Measurements from ENCODE around the gene UBA7.

UBA7 gene

DNA sequence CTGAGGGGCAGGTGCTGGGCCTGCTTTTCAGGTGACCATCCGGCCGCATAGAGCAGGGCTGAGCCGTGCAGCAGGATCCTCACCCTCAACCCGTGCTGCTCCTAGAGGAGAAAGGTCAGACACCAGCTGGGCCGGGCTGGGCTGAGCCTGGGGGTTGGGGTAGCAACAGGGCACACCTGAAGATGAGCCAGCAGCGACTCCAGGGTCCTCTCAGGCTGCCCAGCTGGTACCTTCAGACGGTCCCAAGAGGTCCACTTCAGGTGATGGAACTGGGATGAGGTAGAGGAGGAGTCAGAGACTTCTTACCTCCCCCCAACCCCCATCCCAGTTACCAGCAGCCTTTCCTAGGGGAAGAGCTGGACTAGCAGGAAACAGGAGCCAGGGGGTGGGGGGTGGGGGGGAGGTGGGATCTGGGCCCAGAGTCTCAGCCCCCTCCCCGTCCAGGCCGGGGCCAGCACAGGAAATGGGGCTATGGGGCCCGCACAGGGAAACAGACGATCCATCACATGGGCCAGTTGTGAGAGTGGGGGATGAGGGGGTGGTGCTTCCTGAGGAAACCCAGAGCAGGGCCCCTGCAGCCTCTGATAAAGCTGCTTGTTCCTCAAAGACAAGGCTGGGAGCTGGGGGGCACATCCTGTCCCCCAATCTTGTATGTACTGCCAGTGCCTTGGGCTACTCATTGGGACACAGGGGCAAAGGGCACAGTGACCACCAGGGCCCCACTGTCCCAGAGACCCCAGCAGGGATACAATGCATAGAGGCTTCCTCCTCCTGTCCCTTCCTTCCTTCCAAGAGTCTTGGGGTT lies 7.7 kb downstream of the UBA7 start:
- no peak for DNase-seq (ENCODE audit: low read depth)

DNA sequence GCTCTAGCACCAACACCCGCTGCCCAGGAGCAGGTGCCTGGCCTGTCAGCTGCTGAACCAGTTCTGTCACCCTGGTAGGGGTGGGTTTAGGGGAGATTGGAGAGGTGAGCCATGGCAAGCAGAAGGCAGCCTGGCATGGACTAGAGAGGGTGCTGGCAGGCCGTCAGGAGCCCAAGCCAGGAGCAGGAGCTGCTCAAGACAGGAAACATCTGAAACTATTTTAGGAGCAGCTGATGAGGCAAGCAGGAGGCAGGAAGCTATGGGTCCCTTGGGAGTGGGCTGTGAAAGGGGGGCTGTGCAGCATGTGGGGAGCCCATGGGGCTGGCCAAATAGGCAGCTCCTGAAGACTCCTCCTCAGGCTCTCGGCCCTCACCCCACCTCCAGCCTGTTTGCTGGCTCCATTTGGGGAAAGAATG lies 8.4 kb downstream of the UBA7 start:
- DNase-seq (ENCODE audit: low read depth): peak; percentile 88

DNA sequence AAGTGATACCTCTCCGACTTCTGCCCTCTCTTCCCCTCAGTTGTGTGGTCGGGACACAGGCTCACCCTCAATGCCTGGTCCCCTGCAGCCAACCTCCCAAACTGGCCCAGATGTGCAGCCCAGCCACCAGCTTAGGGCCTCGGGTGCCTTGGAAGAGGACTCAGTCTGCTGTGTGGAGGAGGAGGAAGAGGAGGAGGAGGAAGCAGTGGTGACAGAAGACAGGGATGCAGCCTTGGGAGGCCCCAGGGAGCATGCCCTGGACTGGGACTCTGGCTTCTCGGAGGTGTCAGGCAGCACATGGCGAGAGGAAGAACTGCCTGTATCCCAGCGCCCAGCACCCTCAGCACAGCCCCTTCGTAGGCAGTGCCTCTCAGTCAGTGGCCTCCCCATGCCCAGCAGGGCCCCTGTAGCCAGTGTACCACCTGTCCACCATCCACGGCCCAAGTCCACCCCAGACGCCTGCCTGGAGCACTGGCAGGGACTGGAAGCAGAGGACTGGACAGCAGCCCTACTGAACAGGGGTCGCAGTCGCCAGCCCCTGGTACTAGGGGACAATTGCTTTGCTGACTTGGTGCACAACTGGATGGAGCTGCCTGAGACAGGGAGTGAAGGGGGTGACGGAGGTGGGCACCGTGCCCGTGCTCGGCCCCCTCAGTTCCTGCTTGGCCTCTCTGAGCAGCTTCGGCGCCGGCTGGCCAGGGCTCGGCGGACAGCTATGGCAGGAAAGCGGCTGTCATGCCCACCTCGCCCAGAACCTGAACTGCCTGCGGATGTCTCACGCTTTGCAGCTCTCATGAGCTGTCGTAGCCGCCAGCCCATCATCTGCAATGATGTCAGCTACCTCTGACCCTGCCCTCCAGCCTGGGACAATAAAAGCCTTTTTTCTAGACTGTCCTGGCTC lies 9.4 kb downstream of the UBA7 start:
- DNase-seq (ENCODE audit: low read depth): no peak

DNA sequence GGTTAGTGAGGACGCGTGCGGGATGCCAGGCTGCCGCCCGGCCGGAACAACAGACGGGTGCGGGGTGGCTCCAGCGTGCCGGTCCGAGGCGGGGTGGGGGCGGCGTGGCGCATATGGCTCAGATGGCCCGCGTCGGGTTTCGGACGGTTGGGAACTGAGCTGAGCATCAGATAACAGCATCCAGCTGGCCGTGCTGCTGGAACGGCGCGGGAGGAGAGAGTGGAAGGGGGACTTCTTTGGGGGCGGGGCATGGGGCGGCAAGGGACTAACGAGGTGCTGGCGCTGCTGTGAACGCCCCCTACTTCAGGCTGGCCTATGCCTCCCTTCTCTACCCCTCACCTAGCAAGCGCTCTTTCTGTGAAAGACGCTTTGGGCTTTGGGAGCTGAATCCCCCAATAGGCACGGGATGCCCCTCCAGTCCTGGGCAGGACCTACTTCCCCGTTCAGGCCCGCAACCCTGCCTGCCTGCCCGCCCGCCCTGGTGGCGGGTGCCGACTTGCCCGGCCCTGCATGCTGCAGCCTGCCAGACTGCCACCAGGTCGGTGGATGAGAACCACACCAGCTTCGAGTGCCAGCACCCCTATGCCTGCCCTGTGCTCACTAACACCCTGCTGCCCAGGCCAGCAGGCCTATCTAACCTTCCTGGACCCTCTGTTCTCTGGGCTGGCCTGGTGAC lies 10.2 kb downstream of the UBA7 start:
- DNase-seq (ENCODE audit: low read depth): no peak

DNA sequence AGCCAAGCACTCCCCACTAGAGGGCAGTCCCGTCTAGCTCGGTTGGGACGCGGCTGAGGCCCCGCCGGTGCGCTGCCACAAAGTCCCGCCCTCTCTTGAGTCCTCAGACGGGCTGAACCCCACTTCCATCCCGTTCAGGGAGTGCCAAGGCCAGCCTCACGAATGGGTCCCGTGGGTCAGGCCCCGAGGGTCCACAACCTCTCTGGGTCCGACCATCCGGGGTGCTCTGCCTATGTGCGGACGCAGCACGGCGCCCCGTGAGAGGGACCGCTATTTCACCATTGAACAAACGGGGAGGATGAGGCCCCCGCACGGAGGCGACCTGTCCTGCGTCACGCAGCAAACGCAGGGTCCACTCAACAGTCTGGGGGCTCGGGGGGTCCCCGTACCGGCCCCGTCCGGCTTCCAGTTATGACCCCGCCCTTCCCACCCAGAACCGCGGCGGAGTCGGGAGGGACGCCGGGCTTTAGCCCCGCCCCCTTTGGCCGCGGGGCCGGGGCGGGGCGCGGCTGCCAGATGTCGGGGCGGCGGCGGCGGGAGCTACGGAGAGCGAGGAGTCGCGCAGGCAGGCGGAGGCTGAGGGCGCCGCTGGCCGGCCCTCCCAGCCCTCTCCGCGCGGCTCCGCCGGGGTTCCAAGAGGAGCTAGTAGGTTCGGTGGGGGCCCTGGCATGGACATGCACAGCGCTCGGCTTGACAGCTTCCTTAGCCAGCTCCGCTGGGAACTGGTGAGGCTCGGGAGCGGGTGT lies 10.9 kb downstream of the UBA7 start, which contains the start of gene INKA1:
Gene INKA1 (plus strand): TSS at position 543 of the 746 bp plus-strand sequence. CDS start 132 bp downstream, at position 675.
- peak; percentile 58 for DNase-seq (ENCODE audit: low read depth)

DNA sequence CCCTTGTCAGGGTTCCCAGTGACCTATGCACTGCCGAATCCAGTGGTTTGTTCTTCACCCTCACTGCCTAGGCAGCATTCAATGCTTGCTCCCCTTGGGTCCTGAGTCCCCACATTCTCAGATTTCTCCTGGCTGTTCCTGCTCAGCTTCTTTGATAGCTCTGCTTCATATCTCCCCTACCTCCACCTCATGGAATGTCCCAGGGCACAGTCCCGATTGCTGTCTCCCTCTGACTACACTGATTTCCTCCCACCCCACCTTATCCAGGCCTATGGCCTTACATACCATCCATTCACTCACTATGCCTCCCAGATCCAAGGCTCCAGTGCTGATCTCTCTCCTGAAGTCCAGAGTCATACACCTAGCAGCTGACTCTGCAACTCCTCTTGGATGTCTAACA lies 12.6 kb downstream of the UBA7 start:
- DNase-seq (ENCODE audit: low read depth): no peak

DNA sequence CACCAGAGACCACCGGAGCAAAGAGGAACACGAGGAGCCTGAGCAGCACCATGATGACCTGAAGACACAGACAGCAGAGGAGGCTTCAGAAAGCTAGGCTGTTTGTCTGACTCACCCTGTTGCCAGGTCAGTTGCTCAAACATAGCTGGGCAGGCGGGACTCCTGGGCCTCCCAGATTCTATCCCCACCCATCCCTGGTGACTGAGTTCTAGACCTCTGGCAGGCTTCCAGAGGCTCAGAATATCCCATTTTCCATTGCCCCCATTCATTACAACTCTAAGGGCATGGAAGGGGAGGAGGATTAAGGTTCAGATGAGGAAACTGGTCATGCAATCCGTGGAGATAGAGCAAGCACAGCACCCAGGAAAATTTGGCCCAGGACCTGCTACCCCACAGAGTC lies 14.0 kb downstream of the UBA7 start, which contains the start of gene CDHR4:
Gene CDHR4 (minus strand): TSS at position 113 of the 400 bp plus-strand sequence. CDS start 61 bp downstream, at position 52.
- DNase-seq (ENCODE audit: low read depth): peak; percentile 78

DNA sequence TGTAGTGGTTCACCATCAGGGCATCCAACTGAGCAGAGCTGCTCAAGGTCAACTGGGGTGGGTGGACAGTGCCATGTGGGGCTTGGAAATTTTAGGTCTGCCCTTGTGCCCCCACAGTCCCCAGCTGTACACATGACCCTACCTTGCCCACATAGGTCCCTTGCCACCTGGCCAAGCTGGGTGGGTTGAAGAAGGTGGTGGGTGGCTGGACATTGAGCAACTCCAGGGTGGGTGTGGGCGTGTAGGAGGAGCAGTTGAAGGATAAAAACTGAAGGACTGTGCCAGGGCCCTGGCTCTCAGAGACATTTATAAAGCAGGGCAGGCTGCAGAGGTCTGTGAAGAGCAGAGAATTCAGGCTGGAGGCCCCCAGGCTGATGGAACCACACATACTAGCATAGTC lies 14.6 kb downstream of the UBA7 start:
- DNase-seq (ENCODE audit: low read depth): no peak

DNA sequence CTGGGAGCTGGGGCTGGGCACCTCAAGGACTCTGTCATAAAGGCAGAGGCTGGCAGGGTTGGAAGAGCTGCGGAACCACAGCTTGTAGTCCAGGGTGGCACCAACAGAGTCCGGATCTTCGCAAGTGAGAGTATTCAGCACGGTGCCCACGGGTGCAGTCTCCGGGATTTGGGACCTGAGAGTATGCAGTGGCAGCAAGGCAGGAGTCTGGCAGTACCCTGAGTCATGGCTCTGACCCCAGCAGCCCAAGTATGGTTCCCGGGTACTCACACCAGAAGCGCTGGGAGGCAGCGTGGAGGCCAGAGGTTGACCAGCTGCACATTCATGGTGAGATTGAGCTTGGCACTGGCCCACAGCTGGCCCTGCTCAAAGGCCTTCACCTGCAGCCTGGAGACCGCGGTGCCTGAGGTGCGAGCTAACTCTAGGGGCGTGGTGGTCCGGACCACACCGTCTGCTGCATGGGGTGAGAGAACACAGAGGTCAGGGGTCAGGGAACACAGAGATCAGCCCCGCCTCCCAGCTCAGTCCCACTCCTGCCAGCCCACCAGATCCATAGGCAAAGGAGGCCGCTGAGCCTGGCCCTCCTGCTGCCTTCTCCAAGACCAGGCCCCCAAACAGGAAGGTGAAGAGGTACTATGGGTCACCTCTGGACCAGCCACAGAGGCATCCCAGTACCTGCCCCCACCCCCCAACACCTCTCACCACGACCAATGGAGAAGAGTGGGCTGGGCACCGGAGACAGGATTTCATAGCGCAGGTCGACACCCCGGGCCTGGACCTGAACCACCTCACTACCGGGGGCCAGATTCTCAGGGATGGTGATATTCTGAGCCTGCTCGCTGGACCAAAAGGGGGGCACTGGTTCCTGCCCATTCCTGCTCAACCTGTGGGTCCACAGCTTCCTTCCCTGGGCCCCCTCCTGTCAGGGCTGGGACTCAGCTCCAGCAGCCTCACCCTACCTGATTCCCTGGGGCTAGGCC lies 18.5 kb downstream of the UBA7 start:
- DNase-seq (ENCODE audit: low read depth): no peak

DNA sequence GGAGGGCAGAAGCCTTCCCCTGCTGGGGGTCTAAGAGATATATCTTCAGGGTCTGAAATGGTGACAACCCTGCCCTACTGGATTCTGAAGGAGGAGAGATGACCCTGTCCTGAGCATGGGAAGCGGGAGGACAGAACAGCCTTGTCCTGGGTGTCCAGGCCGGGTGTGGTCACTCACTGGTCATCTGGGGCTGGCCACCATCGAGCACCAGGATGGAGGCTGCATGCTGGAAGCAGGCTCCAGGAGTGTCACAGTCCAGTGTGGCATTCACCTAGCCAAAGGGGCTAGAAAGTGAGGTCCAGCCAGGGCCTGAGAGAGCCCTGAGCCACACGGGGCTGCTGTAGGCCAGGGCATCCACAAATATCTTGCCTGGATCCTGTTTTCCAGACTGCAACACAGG lies 19.3 kb downstream of the UBA7 start:
- DNase-seq (ENCODE audit: low read depth): no peak

DNA sequence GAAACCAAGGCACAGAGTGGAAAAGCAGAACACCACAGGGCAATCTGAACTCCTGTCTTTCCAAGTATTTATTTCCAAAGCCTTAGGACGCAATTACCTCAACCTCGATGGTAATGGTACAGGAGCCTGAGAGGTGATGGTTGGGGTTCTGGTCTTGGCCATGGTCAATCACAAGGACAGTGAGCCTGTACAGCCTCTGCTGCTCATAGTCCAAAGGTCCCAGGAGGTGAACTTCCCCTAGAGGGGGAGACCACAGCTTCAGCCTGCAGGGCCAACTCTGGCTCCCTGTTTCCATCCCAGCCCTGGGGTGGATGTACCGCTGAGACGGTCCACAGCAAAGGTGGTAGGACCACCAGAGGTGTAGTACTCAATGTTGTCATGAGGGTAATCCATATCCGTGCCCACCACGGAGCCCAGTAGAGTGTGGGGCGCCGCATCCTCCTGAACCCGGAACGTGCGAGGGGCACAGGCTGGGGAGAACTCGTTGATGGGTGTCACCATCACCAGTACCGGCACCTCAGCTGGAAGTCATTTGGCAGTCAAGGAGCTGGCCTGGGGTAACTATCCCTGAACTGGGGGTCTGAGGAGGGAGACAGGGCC lies 20.2 kb downstream of the UBA7 start:
- DNase-seq (ENCODE audit: low read depth): no peak

DNA sequence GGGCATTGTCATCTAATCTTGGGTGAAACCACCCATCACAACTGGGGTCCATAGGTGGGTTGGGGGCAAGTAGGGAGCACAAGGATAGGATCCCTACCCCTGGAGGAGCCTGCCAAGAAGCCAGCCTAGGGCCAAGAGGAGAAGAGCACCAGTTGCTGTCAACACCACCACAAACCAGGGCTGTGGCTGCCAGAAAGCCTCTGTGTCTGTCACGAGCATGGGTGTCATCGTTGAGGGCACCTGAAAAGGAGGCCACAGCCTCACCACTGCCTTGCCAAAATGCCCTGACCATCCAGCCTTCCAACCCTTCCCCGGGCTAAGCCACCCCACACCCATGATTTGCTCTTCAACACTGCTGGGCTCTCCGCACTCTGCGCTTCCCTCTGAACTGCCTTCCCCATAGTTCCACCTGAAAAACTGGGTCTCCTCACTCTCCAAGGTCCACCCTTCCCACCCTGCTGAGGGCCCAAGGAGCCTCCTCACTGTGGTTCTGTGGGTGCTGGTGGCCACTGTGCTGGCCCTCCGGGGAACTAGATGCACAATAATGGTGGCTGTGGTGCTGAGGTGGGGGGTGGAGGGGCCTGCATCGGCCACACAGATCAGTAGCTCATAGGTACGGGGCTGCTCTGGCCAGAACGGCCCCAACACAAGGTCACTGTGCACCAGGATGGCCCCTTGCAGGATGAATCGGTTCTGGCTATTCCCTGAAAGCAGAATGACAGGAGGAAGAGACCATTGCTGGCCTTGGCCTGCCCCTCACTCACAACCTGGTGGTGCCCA lies 21.2 kb downstream of the UBA7 start:
- DNase-seq (ENCODE audit: low read depth): no peak

DNA sequence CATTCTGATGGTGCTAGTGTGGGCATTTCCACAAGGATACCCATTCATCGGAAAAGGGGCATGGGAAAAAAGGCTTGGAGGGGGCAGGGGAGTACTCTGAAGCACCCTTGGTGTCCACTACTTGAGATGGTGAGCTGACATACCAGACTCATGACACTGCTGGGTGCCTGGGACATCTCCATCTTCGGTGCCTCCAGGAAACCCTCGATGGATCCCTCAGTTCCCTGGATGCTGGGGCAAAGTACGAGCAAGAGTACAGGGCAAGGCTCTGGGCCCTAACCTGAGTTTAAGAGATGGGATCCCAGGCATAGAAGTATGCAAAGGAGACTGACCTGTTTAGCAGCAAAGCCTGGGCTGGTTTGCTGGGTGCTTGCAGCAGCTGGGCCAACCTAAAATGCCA lies 22.2 kb downstream of the UBA7 start:
- no peak for DNase-seq (ENCODE audit: low read depth)

DNA sequence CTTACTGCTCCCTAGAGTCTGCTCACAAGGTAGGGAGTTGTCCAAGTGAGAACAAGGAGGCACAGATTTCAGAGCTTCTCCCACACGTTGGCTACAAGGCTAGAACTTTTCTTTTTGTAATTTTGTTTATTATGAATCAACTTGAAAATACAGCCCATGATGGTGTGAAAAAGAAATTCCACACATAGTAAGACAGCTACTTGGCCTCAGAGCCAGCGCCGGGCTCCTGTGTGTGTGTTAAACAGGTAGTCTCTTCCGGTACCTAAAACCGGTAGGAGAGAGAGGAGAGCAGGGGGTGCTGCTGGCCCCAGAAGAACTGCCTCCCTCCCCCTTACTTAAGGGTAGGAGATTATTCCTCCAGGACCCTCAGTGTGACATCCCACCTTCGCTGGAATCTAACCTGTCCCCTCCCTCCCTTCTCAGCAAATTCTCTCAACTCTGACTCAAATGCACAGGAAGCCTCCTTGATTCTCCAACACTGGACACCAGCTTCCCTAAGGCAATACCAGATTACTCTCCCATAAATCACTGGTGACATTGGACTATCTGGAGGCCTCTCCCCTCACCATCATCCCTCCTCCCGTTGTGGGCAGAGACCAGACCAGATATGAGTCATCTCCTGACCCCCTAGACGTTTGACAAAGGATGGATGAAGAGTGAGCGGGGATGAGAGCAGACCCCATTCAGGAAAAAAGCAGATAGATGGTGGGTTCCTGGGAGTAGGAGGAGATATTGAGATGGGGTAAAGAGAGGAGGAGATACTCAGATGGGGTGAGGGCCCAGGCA lies 22.9 kb downstream of the UBA7 start:
- no peak for DNase-seq (ENCODE audit: low read depth)

DNA sequence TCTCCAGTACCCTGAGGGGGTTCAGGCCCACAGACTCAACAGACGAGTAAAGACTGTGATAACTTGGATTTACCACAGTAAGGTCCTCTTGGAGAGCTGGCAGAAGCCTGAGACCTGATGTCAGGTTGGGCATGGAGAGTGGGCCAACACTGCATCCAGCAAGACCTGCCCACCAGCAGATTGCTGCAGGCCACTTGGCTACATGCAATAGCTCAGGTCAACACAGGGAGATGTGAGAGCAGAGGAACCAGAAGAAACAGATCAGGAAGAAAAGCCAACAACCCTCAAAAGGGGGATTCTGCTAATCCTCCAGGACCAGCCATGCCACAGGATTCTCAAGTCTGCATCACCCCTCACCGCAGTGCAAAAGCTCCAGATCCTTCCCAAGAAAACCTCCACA lies 25.7 kb downstream of the UBA7 start:
- DNase-seq (ENCODE audit: low read depth): no peak

DNA sequence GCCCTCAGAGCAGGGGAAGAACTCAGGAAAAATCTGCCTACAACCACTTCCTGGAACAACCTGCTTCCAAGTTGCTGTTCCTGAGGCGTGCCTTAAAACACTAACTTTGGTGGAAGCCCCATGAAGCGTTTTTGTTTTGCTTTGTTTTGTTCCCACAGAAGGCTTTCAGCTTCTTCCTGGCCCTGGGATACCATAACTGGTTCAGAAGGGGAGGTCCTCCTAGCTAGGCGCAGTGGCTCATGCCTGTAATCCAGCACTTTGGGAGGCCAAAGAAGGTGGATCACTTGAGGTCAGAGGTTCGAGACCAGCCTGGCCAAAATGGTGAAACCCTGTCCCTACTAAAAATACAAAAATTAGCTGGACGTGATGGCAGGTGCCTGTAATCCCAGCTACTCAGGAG lies 26.2 kb downstream of the UBA7 start:
- no peak for DNase-seq (ENCODE audit: low read depth)

DNA sequence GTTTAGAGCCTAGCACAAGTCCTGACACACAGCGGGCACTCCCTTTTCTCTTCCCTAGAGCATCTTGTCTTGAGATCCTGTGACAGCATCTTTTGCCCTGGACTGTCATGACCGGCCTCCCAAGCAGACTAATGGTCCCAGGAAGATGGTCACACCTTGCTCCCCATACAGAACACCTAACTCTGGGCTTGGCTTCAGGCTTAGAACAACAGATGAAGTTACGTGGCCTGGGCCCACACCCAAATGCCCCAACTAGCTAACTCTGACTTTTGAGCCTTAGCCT lies 26.6 kb downstream of the UBA7 start:
- no peak for DNase-seq (ENCODE audit: low read depth)

DNA sequence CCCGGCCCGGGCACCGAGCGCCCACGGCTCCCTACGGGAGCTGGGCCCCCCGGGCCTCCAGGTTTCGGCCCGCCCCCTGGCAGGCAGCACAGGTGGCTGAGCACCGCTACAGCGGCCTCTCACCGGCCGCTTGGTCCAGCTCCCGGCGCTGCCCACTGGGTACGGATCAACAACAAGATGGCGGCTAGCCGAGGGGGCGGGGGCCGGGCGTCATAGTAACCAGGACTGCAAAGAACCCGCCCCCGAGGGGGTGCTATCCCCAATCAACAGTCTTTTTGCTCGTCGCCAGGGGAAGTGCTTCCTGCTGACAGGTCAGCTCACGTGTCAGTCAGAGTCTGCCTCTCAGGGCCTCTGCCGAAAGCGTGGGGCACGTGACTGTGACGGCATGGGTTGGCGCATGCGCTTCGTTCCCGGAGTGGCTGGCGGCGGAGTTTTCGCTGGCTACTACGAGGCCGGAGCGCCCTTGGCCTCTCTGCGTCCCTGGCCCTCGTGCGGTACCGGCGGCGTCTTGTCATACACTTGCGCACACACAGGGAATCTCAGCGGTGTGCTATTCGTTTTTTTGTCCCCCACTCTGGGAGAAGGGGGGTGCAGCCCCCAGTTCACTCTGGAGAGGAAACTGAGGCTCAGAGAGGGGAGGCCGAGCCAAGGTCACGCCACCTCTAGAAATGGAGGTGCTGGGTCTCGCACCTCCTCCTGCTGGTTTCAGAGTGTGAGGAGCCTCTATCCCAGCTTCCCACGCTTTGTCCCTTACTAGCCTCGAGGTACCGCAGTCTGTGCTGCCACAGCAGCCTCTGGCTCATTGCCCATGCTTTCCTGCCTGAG lies 27.2 kb downstream of the UBA7 start, which contains the start of gene IP6K1:
Gene IP6K1 (minus strand): TSS at position 186 of the 825 bp plus-strand sequence. CDS start 38,502 bp downstream, outside the sequence.
- peak; percentile 100 for DNase-seq (ENCODE audit: low read depth)
